Keratinocyte (primary cell): ENCODE data around the gene SLC17A7. TPM values are rescaled to one million over a fixed set of nuclear protein-coding genes. Genes with fewer than 3 reads are reported as not detected.

ENCODE experiments used
- DNase-seq: peaks from one replicate; pipeline ENCODE4 v3.0.0-alpha.2; 2011; ENCODE audit warnings: low read depth, missing footprints, low spot score
- FAIRE-seq: peaks from 2 replicates; lab custom pipeline; 2011; peaks lifted over from hg19 to GRCh38; lab: Jason Lieb, UNC
- H2AFZ ChIP-seq: 2 replicates; pipeline ENCODE4 v1.6.0; 2012; ENCODE audit warnings: low read length, control low read depth, inconsistent platforms; ENCODE audit not compliant: control insufficient read depth
- H3K27ac ChIP-seq: 2 replicates; pipeline ENCODE4 v1.5.1; 2011; ENCODE audit warnings: low read length; ENCODE audit not compliant: control insufficient read depth, insufficient read depth
- H3K27me3 ChIP-seq: 3 replicates; pipeline ENCODE4 v1.6.0; 2011; ENCODE audit warnings: low read length; ENCODE audit not compliant: control insufficient read depth, insufficient read depth; ENCODE audit errors: extremely low read depth
- H3K36me3 ChIP-seq, 2 experiments: 2 replicates in 1 of 2; 3 replicates in 1 of 2; pipeline ENCODE4 v1.5.1; 2011; ENCODE audit warnings: low read length in 2 of 2, mild to moderate bottlenecking in 1 of 2; ENCODE audit not compliant: control insufficient read depth in 2 of 2, insufficient read depth in 2 of 2; ENCODE audit errors: extremely low read depth in 1 of 2
- H3K4me1 ChIP-seq: 3 replicates; pipeline ENCODE4 v1.5.1; 2011; ENCODE audit warnings: low read length; ENCODE audit not compliant: control insufficient read depth, insufficient read depth; ENCODE audit errors: extremely low read depth
- H3K4me2 ChIP-seq: 3 replicates; pipeline ENCODE4 v1.6.0; 2011; ENCODE audit warnings: low read depth, low read length; ENCODE audit not compliant: control insufficient read depth, insufficient read depth; ENCODE audit errors: extremely low read depth
- H3K4me3 ChIP-seq, 3 experiments: fragments of 200-600 bp in 1 of 3; sonication (generic) in 1 of 3; 2 replicates in 2 of 3; 3 replicates in 1 of 3; pipeline ENCODE4 v1.5.1; 2011 to 2016; ENCODE audit warnings: low read length in 3 of 3, mild to moderate bottlenecking in 3 of 3, control low read depth in 2 of 3, inconsistent platforms in 1 of 3, low read depth in 1 of 3, mixed read lengths in 1 of 3, mixed run types in 1 of 3, moderate library complexity in 1 of 3; ENCODE audit not compliant: control insufficient read depth in 2 of 3, insufficient read depth in 2 of 3; ENCODE audit errors: extremely low read depth in 1 of 3
- H3K79me2 ChIP-seq: 2 replicates; pipeline ENCODE4 v1.6.0; 2012; ENCODE audit warnings: low read length; ENCODE audit not compliant: control insufficient read depth, insufficient read depth
- H3K9ac ChIP-seq: 3 replicates; pipeline ENCODE4 v1.6.0; 2011; ENCODE audit warnings: low read length; ENCODE audit not compliant: control insufficient read depth, insufficient read depth; ENCODE audit errors: extremely low read depth
- H3K9me1 ChIP-seq: 3 replicates; pipeline ENCODE4 v1.6.0; 2011; ENCODE audit warnings: low read length; ENCODE audit not compliant: control insufficient read depth, insufficient read depth; ENCODE audit errors: extremely low read depth
- H3K9me3 ChIP-seq: 2 replicates; pipeline ENCODE4 v1.5.1; 2012; ENCODE audit warnings: low read depth, low read length; ENCODE audit not compliant: control insufficient read depth
- H4K20me1 ChIP-seq: 3 replicates; pipeline ENCODE4 v1.6.0; 2011; ENCODE audit warnings: low read length; ENCODE audit not compliant: control insufficient read depth, insufficient read depth; ENCODE audit errors: extremely low read depth
- CTCF ChIP-seq, 3 experiments: IDR thresholded peaks in 1 of 3; conservative IDR thresholded peaks in 1 of 3; optimal IDR thresholded peaks in 1 of 3; 2 replicates in 2 of 3; 3 replicates in 1 of 3; pipeline versions ENCODE3 to v1.5.1; 2011; ENCODE audit warnings: low read length in 3 of 3, mild to moderate bottlenecking in 3 of 3, moderate library complexity in 2 of 3, control low read depth in 1 of 3, inconsistent platforms in 1 of 3; ENCODE audit not compliant: insufficient read depth in 2 of 3; ENCODE audit errors: extremely low read depth in 1 of 3
- EZH2 ChIP-seq: IDR thresholded peaks from one replicate; pipeline ENCODE4 v1.6.1; 2012; ENCODE audit warnings: inconsistent platforms, mild to moderate bottlenecking, low read length, moderate library complexity
- dilution Hi-C: fragments of 300-500 bp; cut with MboI; formaldehyde crosslinking; loops from one replicate; pipeline ENCODE4 v1.7.0; 2020; ENCODE audit warnings: low sequenced_read_pairs; ENCODE audit not compliant: extremely low pct_ligation_motif_present
- polyA plus RNA-seq, 5 experiments: library from polyadenylated mRNA; depleted of rRNA in 3 of 5; stranded (reverse) in 3 of 5; stranded (forward) in 1 of 5; unstranded in 1 of 5; fragments of >200 nt; gene quantifications; 1 replicate in 1 of 5; 2 replicates in 3 of 5; 3 replicates in 1 of 5; pipeline versions ENCODE4 v1.2.1 to v1.2.3, GENCODE V29; 2011 to 2012; ENCODE audit warnings: missing spikeins in 2 of 5, low read depth in 1 of 5, low replicate concordance in 1 of 5

SLC17A7 gene
- polyA plus RNA-seq, 1 donor (not counting 4 experiments of a cell fraction or from before 2014, with no cell fraction given): 0.04 TPM

GRCh38 chr19:49425178-49425577 lies 16.1 kb downstream of the SLC17A7 start, which contains the start of gene GFY:
TSS of gene GFY (plus strand) at chr19:49425388. CDS start at chr19:49426431, 1,043 bp downstream.
- Histone ChIP-seq H2AFZ (no peak within 1 kb of the TSS), H3K27ac (no peak within 1 kb of the TSS), H3K4me1 (peaks cover 7% of the 10 kb centered on the region), H3K4me2 (no peak within 1 kb of the TSS), H4K20me1 (no peaks in the 10 kb centered on the region), H3K4me3 (no peak within 1 kb of the TSS), H3K79me2 (no peaks in the 10 kb centered on the region), H3K9me1 (no peaks in the 10 kb centered on the region), H3K9me3 (no peaks in the 10 kb centered on the region), H3K27me3 (peaks cover 92% of the 10 kb centered on the region), H3K9ac (no peak within 1 kb of the TSS), H3K36me3 (no peaks in the 10 kb centered on the region)
- TF ChIP-seq EZH2: no peak
- no peak for TF ChIP-seq CTCF (optimal IDR thresholded peaks at IDR 0.05 in 1 of 3, IDR thresholded peaks at IDR 0.05 in 1 of 3, conservative IDR thresholded peaks at IDR 0.05 in 1 of 3; ENCODE audit: extremely low read depth in 1 of 3, insufficient read depth in 2 of 3, low read length in 3 of 3)
- no peak for DNase-seq
- FAIRE-seq: no peak
- dilution Hi-C loops: no loop called here

GRCh38 chr19:49423985-49424303 lies 17.4 kb downstream of the SLC17A7 start:
- Histone ChIP-seq H3K27ac (no peak overlapping the region), H3K4me3 (no peak overlapping the region), H3K4me2 (no peak overlapping the region), H3K27me3 (peaks cover 95% of the 10 kb centered on the region), H3K9ac (no peak overlapping the region), H4K20me1 (no peaks in the 10 kb centered on the region), H2AFZ (no peak overlapping the region), H3K9me3 (no peaks in the 10 kb centered on the region), H3K4me1 (peaks cover 7% of the 10 kb centered on the region), H3K79me2 (no peaks in the 10 kb centered on the region), H3K36me3 (no peaks in the 10 kb centered on the region), H3K9me1 (no peaks in the 10 kb centered on the region)
- TF ChIP-seq CTCF (optimal IDR thresholded peaks at IDR 0.05 in 1 of 3, IDR thresholded peaks at IDR 0.05 in 1 of 3, conservative IDR thresholded peaks at IDR 0.05 in 1 of 3; ENCODE audit: extremely low read depth in 1 of 3, insufficient read depth in 2 of 3, low read length in 3 of 3): no peak
- no peak for TF ChIP-seq EZH2
- DNase-seq: no peak
- dilution Hi-C loops: no loop called here
- FAIRE-seq: no peak
